Liver (tissue), 9 donors: ENCODE data around the gene ZCCHC9. TPM values are rescaled to one million over a fixed set of nuclear protein-coding genes. Genes with fewer than 3 reads are reported as not detected.

Experiments used
- DNase-seq: peaks from one replicate; pipeline ENCODE4 v3.0.0-alpha.2; 2017; ENCODE audit warnings: low spot score
- H3K27ac ChIP-seq, 2 donors: one replicate each; pipeline ENCODE4 v1.7.0; 2013; ENCODE audit warnings: inconsistent platforms in 2 of 2, low read length in 2 of 2, control low read depth in 1 of 2, low read depth in 1 of 2, mild to moderate bottlenecking in 1 of 2
- H3K27me3 ChIP-seq, 4 donors: one replicate each; pipeline versions ENCODE4 v1.6.1 to v1.7.0; 2013; ENCODE audit warnings: low read length in 3 of 4, inconsistent platforms in 1 of 4, mild to moderate bottlenecking in 1 of 4, moderate library complexity in 1 of 4; ENCODE audit not compliant: control insufficient read depth in 4 of 4, insufficient read depth in 4 of 4
- H3K36me3 ChIP-seq, 4 donors: one replicate each; pipeline versions ENCODE4 v1.6.1 to v1.7.0; 2013; ENCODE audit warnings: low read length in 3 of 4, mild to moderate bottlenecking in 3 of 4, low read depth in 1 of 4, moderate library complexity in 1 of 4; ENCODE audit not compliant: control insufficient read depth in 4 of 4, insufficient read depth in 3 of 4
- H3K4me1 ChIP-seq, 4 donors: one replicate each; pipeline versions ENCODE4 v1.6.1 to v1.7.0; 2013; ENCODE audit warnings: low read length in 3 of 4, mild to moderate bottlenecking in 3 of 4, moderate library complexity in 1 of 4; ENCODE audit not compliant: control insufficient read depth in 4 of 4, insufficient read depth in 4 of 4
- H3K4me3 ChIP-seq, 3 donors: one replicate each; pipeline versions ENCODE4 v1.6.1 to v1.7.0; 2013; ENCODE audit warnings: low read length in 3 of 3, control low read depth in 1 of 3, low read depth in 1 of 3, mild to moderate bottlenecking in 1 of 3
- H3K9ac ChIP-seq, 2 donors: one replicate each; pipeline ENCODE4 v1.7.0; 2013; ENCODE audit warnings: low read length in 2 of 2, mild to moderate bottlenecking in 2 of 2, moderate library complexity in 2 of 2, control low read depth in 1 of 2, low read depth in 1 of 2
- H3K9me3 ChIP-seq, 4 donors: one replicate each; pipeline versions ENCODE4 v1.6.1 to v1.7.0; 2013; ENCODE audit warnings: low read length in 3 of 4; ENCODE audit not compliant: control insufficient read depth in 4 of 4
- EGR1 ChIP-seq, 2 donors: IDR thresholded peaks; 2 replicates each; pipeline ENCODE4 v1.6.1; 2016 to 2018; ENCODE audit warnings: antibody characterized with exemption in 2 of 2, low read depth in 2 of 2
- FOXA1 ChIP-seq: IDR thresholded peaks from 2 replicates; pipeline ENCODE4 v1.6.1; 2016; ENCODE audit warnings: antibody characterized with exemption
- FOXA2 ChIP-seq: IDR thresholded peaks from 2 replicates; pipeline ENCODE4 v1.6.1; 2016; ENCODE audit warnings: antibody characterized with exemption
- GABPA ChIP-seq, 2 donors: IDR thresholded peaks in 1 of 2; conservative IDR thresholded peaks in 1 of 2; 2 replicates each; pipeline ENCODE4 v1.6.1; 2016; ENCODE audit warnings: antibody characterized with exemption in 2 of 2, mild to moderate bottlenecking in 1 of 2, moderate library complexity in 1 of 2
- HNF4A ChIP-seq, 2 donors: conservative IDR thresholded peaks; 2 replicates each; pipeline ENCODE4 v1.6.1; 2016; ENCODE audit warnings: antibody characterized with exemption in 2 of 2, mild to moderate bottlenecking in 2 of 2
- HNF4G ChIP-seq: IDR thresholded peaks from 2 replicates; pipeline ENCODE4 v1.6.1; 2016; ENCODE audit warnings: antibody characterized with exemption
- JUND ChIP-seq, 2 donors: IDR thresholded peaks; 2 replicates each; pipeline ENCODE4 v1.6.1; 2016; ENCODE audit warnings: antibody characterized with exemption in 2 of 2
- MAX ChIP-seq: IDR thresholded peaks from 2 replicates; pipeline ENCODE4 v1.6.1; 2016; ENCODE audit warnings: antibody characterized with exemption
- NR2F2 ChIP-seq: IDR thresholded peaks from 2 replicates; pipeline ENCODE4 v1.6.1; 2016; ENCODE audit warnings: antibody characterized with exemption
- RAD21 ChIP-seq, 2 donors: IDR thresholded peaks; 2 replicates each; pipeline ENCODE4 v1.6.1; 2016; ENCODE audit warnings: antibody characterized with exemption in 2 of 2, mild to moderate bottlenecking in 2 of 2
- REST ChIP-seq: IDR thresholded peaks from 2 replicates; pipeline ENCODE4 v1.6.1; 2016; ENCODE audit warnings: antibody characterized with exemption, mild to moderate bottlenecking
- RXRA ChIP-seq, 2 donors: IDR thresholded peaks; 2 replicates each; pipeline ENCODE4 v1.6.1; 2017 to 2018; ENCODE audit warnings: antibody characterized with exemption in 2 of 2, mild to moderate bottlenecking in 1 of 2
- SP1 ChIP-seq: IDR thresholded peaks from 2 replicates; pipeline ENCODE4 v1.6.1; 2018; ENCODE audit warnings: antibody characterized with exemption, mild to moderate bottlenecking
- TAF1 ChIP-seq: conservative IDR thresholded peaks from 2 replicates; pipeline ENCODE4 v1.6.1; 2016; ENCODE audit warnings: antibody characterized with exemption, mild to moderate bottlenecking
- YY1 ChIP-seq: IDR thresholded peaks from 2 replicates; pipeline ENCODE4 v1.6.1; 2016; ENCODE audit warnings: antibody characterized with exemption, mild to moderate bottlenecking
- ZBTB33 ChIP-seq: IDR thresholded peaks from 2 replicates; pipeline ENCODE4 v1.6.1; 2016; ENCODE audit warnings: antibody characterized with exemption
- polyA plus RNA-seq, 2 donors: library from polyadenylated mRNA; stranded (reverse) in 1 of 2; unstranded in 1 of 2; fragments of 200-250 nt in 1 of 2; fragments of >200 nt in 1 of 2; fragmentation: Nextera tagmentation in 1 of 2; extraction: Ambion mirVana in 1 of 2; gene quantifications; one replicate each; pipeline versions ENCODE4 v1.2.1 to v1.2.3, GENCODE V29; 2013 to 2015
- total RNA-seq, 2 donors: library from RNA; depleted of rRNA; stranded (reverse); fragments of >200 nt; gene quantifications; one replicate each; pipeline ENCODE4 v1.2.3, GENCODE V29; 2014
- TF ChIP-seq, protein P1 (sequence below): IDR thresholded peaks from 2 replicates; pipeline ENCODE4 v1.6.1; 2016; ENCODE audit warnings: antibody characterized with exemption
- TF ChIP-seq, protein P2 (sequence below): fragments of 150-350 bp; IDR thresholded peaks from 2 replicates; pipeline ENCODE4 v1.5.1; 2017; ENCODE audit warnings: improper control_type of control experiment, low read depth, low read length; ENCODE audit not compliant: missing input control
- donor health status: healthy.
- donor health status: healthy.
- donor health status: healthy.
- donor health status: healthy.
- donor health status: healthy.

ZCCHC9 gene
- total and polyA plus RNA-seq, 4 donors: 13.5 to 19.9 (median 19.0) TPM

DNA sequence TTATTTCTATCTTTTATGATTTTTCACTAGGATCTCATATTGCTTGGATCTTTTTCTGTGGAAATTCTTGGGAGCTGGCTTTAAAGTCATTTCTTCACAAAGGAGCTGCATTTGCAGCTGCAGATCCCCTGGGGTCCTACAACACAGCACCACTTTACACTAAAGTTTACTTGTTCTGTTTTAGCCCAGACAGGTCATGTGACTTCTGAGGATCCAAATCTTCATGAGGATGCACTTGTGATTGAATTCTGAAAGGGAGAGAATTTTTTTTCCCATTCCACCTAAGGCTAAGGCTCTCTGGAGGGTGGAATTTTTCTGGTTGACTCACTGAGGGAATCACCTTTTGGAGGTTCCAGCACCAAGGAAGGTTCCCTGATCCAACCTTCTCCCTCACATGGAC lies 49.1 kb downstream of the ZCCHC9 start:
- Histone ChIP-seq H3K9me3 (no peaks in the 10 kb centered on the region), H3K9ac (no peak overlapping the region), H3K27me3 (no peaks in the 10 kb centered on the region), H3K36me3 (peaks cover 0 to 2% (median 0%) of the 10 kb centered on the region in 4 donors), H3K27ac (no peak overlapping the region), H3K4me1 (peaks cover 7 to 38% (median 32%) of the 10 kb centered on the region in 4 donors), H3K4me3 (no peak overlapping the region)
- TF ChIP-seq YY1 (no peak), HNF4G (no peak), GABPA (IDR thresholded peaks at IDR 0.05 in 1 of 2, conservative IDR thresholded peaks at IDR 0.05 in 1 of 2) (no peak), TAF1 (no peak), HNF4A (conservative IDR thresholded peaks at IDR 0.05) (no peak), FOXA2 (no peak), ZBTB33 (no peak), JUND (IDR thresholded peaks at IDR 0.05) (no peak), NR2F2 (no peak), REST (no peak), MAX (no peak), RXRA (IDR thresholded peaks at IDR 0.05) (no peak), RAD21 (IDR thresholded peaks at IDR 0.05) (no peak), SP1 (no peak), FOXA1 (no peak), EGR1 (IDR thresholded peaks at IDR 0.05; ENCODE audit: low read depth in 2 of 2) (no peak)
- TF ChIP-seq, protein P1, sequence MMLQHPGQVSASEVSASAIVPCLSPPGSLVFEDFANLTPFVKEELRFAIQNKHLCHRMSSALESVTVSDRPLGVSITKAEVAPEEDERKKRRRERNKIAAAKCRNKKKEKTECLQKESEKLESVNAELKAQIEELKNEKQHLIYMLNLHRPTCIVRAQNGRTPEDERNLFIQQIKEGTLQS: no peak
- TF ChIP-seq, protein P2, sequence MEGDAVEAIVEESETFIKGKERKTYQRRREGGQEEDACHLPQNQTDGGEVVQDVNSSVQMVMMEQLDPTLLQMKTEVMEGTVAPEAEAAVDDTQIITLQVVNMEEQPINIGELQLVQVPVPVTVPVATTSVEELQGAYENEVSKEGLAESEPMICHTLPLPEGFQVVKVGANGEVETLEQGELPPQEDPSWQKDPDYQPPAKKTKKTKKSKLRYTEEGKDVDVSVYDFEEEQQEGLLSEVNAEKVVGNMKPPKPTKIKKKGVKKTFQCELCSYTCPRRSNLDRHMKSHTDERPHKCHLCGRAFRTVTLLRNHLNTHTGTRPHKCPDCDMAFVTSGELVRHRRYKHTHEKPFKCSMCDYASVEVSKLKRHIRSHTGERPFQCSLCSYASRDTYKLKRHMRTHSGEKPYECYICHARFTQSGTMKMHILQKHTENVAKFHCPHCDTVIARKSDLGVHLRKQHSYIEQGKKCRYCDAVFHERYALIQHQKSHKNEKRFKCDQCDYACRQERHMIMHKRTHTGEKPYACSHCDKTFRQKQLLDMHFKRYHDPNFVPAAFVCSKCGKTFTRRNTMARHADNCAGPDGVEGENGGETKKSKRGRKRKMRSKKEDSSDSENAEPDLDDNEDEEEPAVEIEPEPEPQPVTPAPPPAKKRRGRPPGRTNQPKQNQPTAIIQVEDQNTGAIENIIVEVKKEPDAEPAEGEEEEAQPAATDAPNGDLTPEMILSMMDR: no peak
- DNase-seq: no peak
